HUES48 (cell line): Measurements from ENCODE around the gene RPL23.

Source experiments
- H3K27ac ChIP-seq: one replicate; pipeline ENCODE4 v1.7.0; 2013; ENCODE audit warnings: low read depth, low read length, inconsistent platforms
- H3K27me3 ChIP-seq: 2 replicates; pipeline ENCODE4 v1.6.1; 2013; ENCODE audit warnings: mild to moderate bottlenecking, low read length; ENCODE audit not compliant: control insufficient read depth, insufficient read depth
- H3K36me3 ChIP-seq: 2 replicates; pipeline ENCODE4 v1.6.1; 2013; ENCODE audit warnings: low read length; ENCODE audit not compliant: control insufficient read depth, insufficient read depth
- H3K4me1 ChIP-seq: 2 replicates; pipeline ENCODE4 v1.6.1; 2013; ENCODE audit warnings: mild to moderate bottlenecking, low read length; ENCODE audit not compliant: control insufficient read depth, insufficient read depth
- H3K4me3 ChIP-seq: 2 replicates; pipeline ENCODE4 v1.5.1; 2013; ENCODE audit warnings: mild to moderate bottlenecking, low read depth, low read length
- H3K9ac ChIP-seq: 2 replicates; pipeline ENCODE4 v1.6.1; 2013; ENCODE audit warnings: mild to moderate bottlenecking, low read depth, low read length, moderate library complexity
- H3K9me3 ChIP-seq: 2 replicates; pipeline ENCODE4 v1.6.1; 2013; ENCODE audit warnings: low read length; ENCODE audit not compliant: control insufficient read depth, insufficient read depth

RPL23 gene

GRCh38 chr17:38824899-38825761, 28.4 kb downstream of the RPL23 start, which contains the start of gene CWC25:
TSS of gene CWC25 (minus strand) at chr17:38825321. CDS start at chr17:38825183, 138 bp downstream.
- no peaks in the 10 kb centered on the region; the same call in 1 of the 2 replicates for H3K4me1 ChIP-seq
- peaks cover 11% of the 10 kb centered on the region for H3K36me3 ChIP-seq
- no peaks in the 10 kb centered on the region for H3K9me3 ChIP-seq
- peak within 1 kb of the TSS; percentile 98 for H3K9ac ChIP-seq
- H3K27ac ChIP-seq, result peak within 1 kb of the TSS; percentile 99
- H3K4me3 ChIP-seq, result peak within 1 kb of the TSS; percentile 86
- H3K27me3 ChIP-seq, result no peaks in the 10 kb centered on the region

- Histone ChIP-seq H3K4me1 (no peaks in the 10 kb centered on the region), H3K27ac (no peak overlapping the region), H3K4me3 (no peak overlapping the region), H3K9ac (no peak overlapping the region), H3K36me3 (peaks cover 43% of the 10 kb centered on the region), H3K27me3 (no peaks in the 10 kb centered on the region), H3K9me3 (no peaks in the 10 kb centered on the region)
These were observed 37.8 kb downstream of the RPL23 start for GRCh38 chr17:38815576-38816193.

GRCh38 chr17:38809828-38810227, 43.7 kb downstream of the RPL23 start:
- Histone ChIP-seq H3K9ac (no peak overlapping the region), H3K4me3 (no peak overlapping the region), H3K9me3 (no peaks in the 10 kb centered on the region), H3K36me3 (peaks cover 59% of the 10 kb centered on the region), H3K4me1 (no peaks in the 10 kb centered on the region), H3K27me3 (no peaks in the 10 kb centered on the region), H3K27ac (no peak overlapping the region)

GRCh38 chr17:38800237-38800760, 53.2 kb downstream of the RPL23 start:
- no peaks in the 10 kb centered on the region for H3K27me3 ChIP-seq
- no peak overlapping the region for H3K9ac ChIP-seq
- peaks cover 12% of the 10 kb centered on the region; the same call in 1 of the 2 replicates for H3K4me1 ChIP-seq
- H3K36me3 ChIP-seq, result peaks cover 45% of the 10 kb centered on the region
- peak overlapping the region; percentile 99 for H3K27ac ChIP-seq
- no peaks in the 10 kb centered on the region for H3K9me3 ChIP-seq
- peak overlapping the region; percentile 78 for H3K4me3 ChIP-seq

- H3K4me3 ChIP-seq, result peak within 1 kb of the TSS; percentile 84
- H3K9ac ChIP-seq, result peak within 1 kb of the TSS; percentile 97
- peaks cover 43% of the 10 kb centered on the region for H3K36me3 ChIP-seq
- H3K27me3 ChIP-seq, result no peaks in the 10 kb centered on the region
- no peaks in the 10 kb centered on the region for H3K9me3 ChIP-seq
- peak within 1 kb of the TSS; percentile 99 for H3K27ac ChIP-seq
- peaks cover 12% of the 10 kb centered on the region; the same call in 1 of the 2 replicates for H3K4me1 ChIP-seq
These were observed 53.9 kb downstream of the RPL23 start, which contains the start of gene PIP4K2B for GRCh38 chr17:38799501-38800236. TSS of gene PIP4K2B (minus strand) at chr17:38799556. CDS start at chr17:38799424, 132 bp downstream.

GRCh38 chr17:38798614-38799500, 54.7 kb downstream of the RPL23 start:
- H3K4me1 ChIP-seq, result peaks cover 12% of the 10 kb centered on the region; the same call in 1 of the 2 replicates
- peaks cover 38% of the 10 kb centered on the region for H3K36me3 ChIP-seq
- H3K27me3 ChIP-seq, result no peaks in the 10 kb centered on the region
- peak overlapping the region; percentile 84 for H3K4me3 ChIP-seq
- H3K27ac ChIP-seq, result peak overlapping the region; percentile 76
- peak overlapping the region; percentile 58; the same call in 1 of the 2 replicates for H3K9ac ChIP-seq
- H3K9me3 ChIP-seq, result no peaks in the 10 kb centered on the region
